OCI-LY7 (cell line): ENCODE results near the gene SERPINA4. TPM values are rescaled to one million over a fixed set of nuclear protein-coding genes. Genes with fewer than 3 reads are reported as not detected.

Source experiments
- BruUV-seq: library from RNA; stranded (reverse); fragments of 400-500 nt; replicated peaks from 2 replicates; lab custom pipeline; 2021; lab: Mats Ljungman, UMichigan
- CTCF ChIA-PET: fragments of 300-600 bp; sonication (Branson Sonifier 250); formaldehyde crosslinking; loops from one replicate; lab custom pipeline; 2022; ENCODE audit warnings: antibody characterized with exemption; ENCODE audit not compliant: unreplicated experiment; lab: Charles Lee
- POLR2A ChIA-PET: fragments of 300-600 bp; sonication (Branson Sonifier 250); formaldehyde crosslinking; loops from one replicate; lab custom pipeline; 2022; ENCODE audit warnings: antibody characterized with exemption; lab: Charles Lee
- DNase-seq: peaks from one replicate; pipeline ENCODE4 v3.0.0-alpha.2; 2015; ENCODE audit warnings: low spot score
- H2AFZ ChIP-seq: fragments of 200-600 bp; sonication (generic), shearing (Covaris generic); 2 replicates; pipeline ENCODE4 v1.6.1; 2014; ENCODE audit warnings: mild to moderate bottlenecking, antibody characterized with exemption, low read length, moderate library complexity
- H3K27ac ChIP-seq: fragments of 200-600 bp; sonication (generic); 2 replicates; pipeline ENCODE4 v1.5.1; 2014; ENCODE audit warnings: mixed run types, low read depth, mild to moderate bottlenecking, moderate library complexity, low read length, inconsistent platforms; ENCODE audit not compliant: poor library complexity, severe bottlenecking
- H3K36me3 ChIP-seq: fragments of 200-600 bp; sonication (generic); 2 replicates; pipeline ENCODE4 v1.6.1; 2014; ENCODE audit warnings: mild to moderate bottlenecking, antibody characterized with exemption, low read length, moderate library complexity, mixed read lengths; ENCODE audit not compliant: insufficient read depth
- H3K4me1 ChIP-seq: fragments of 200-600 bp; sonication (generic); 2 replicates; pipeline ENCODE4 v1.5.1; 2014; ENCODE audit warnings: mild to moderate bottlenecking, low read length; ENCODE audit not compliant: insufficient read depth, poor library complexity, severe bottlenecking
- H3K4me2 ChIP-seq: fragments of 200-600 bp; sonication (generic); 2 replicates; pipeline ENCODE4 v1.6.1; 2014; ENCODE audit warnings: mild to moderate bottlenecking, low read length
- H3K4me3 ChIP-seq: fragments of 200-600 bp; sonication (generic); 2 replicates; pipeline ENCODE4 v1.5.1; 2014; ENCODE audit warnings: mild to moderate bottlenecking, low read depth, low read length; ENCODE audit not compliant: poor library complexity, severe bottlenecking
- H3K79me2 ChIP-seq: fragments of 200-600 bp; sonication (generic); 2 replicates; pipeline ENCODE4 v1.6.1; 2016; ENCODE audit warnings: low read depth, mild to moderate bottlenecking, low read length, moderate library complexity, mixed read lengths; ENCODE audit not compliant: insufficient read depth
- H3K9me2 ChIP-seq: fragments of 200-600 bp; sonication (generic); 2 replicates; pipeline ENCODE4 v1.6.1; 2016; ENCODE audit warnings: mild to moderate bottlenecking, low read length, mixed read lengths; ENCODE audit not compliant: insufficient read depth
- H3K9me3 ChIP-seq: fragments of 200-600 bp; sonication (generic); 2 replicates; pipeline ENCODE4 v1.6.1; 2014; ENCODE audit warnings: mild to moderate bottlenecking, mixed run types, low read length, mixed read lengths
- H4K20me1 ChIP-seq: fragments of 200-600 bp; sonication (generic); 2 replicates; pipeline ENCODE4 v1.6.1; 2014; ENCODE audit warnings: mild to moderate bottlenecking, antibody characterized with exemption, low read length, moderate library complexity, mixed read lengths; ENCODE audit not compliant: insufficient read depth
- CTCF ChIP-seq: fragments of 200-600 bp; sonication (generic); conservative IDR thresholded peaks from 2 replicates; pipeline ENCODE4 v1.5.1; 2014; ENCODE audit warnings: mild to moderate bottlenecking, antibody characterized with exemption, low read length, moderate library complexity, mixed read lengths
- EZH2phosphoT487 ChIP-seq: fragments of 200-600 bp; sonication (generic); IDR thresholded peaks from 2 replicates; pipeline ENCODE4 v1.6.1; 2018; ENCODE audit warnings: low read depth, borderline replicate concordance, mild to moderate bottlenecking, mixed run types, antibody characterized with exemption, low read length, moderate library complexity, mixed read lengths
- intact Hi-C: fragments of 100-400 bp; cut with micrococcal nuclease; formaldehyde crosslinking; loops from one replicate; pipeline ENCODE4 v1.10.0; 2022; ENCODE audit not compliant: unreplicated experiment
- total RNA-seq, 2 experiments: library from RNA; depleted of rRNA in 1 of 2; stranded (reverse); fragments of >200 nt in 1 of 2; shearing (Covaris generic) in 1 of 2; gene quantifications; 2 replicates each; pipeline ENCODE4 v1.2.3, GENCODE V29; 2014 to 2022

SERPINA4 gene
- total RNA-seq, 2 experiments from 2014 or later: not detected

- no peaks in the 10 kb centered on the region for H3K36me3 ChIP-seq
- H4K20me1 ChIP-seq: no peaks in the 10 kb centered on the region
- no peaks in the 10 kb centered on the region for H3K9me3 ChIP-seq
- H3K79me2 ChIP-seq: no peaks in the 10 kb centered on the region
- H3K4me3 ChIP-seq: no peak overlapping the region
- no TSS peak for BruUV-seq
- DNase-seq: no peak
- intact Hi-C loops: no loop called here
- H3K4me1 ChIP-seq: no peaks in the 10 kb centered on the region
- H3K27ac ChIP-seq: no peak overlapping the region
- H3K4me2 ChIP-seq: no peak overlapping the region
- ChIA-PET POLR2A (no interaction called here), CTCF (no interaction called here)
- H3K9me2 ChIP-seq: no peaks in the 10 kb centered on the region
- no peak overlapping the region for H2AFZ ChIP-seq
- TF ChIP-seq CTCF: no peak
- TF ChIP-seq EZH2phosphoT487: no peak
These were observed 8.2 kb downstream of the SERPINA4 start for GRCh38 chr14:94569381-94570001.

GRCh38 chr14:94570002-94570400 is 8.8 kb downstream of the SERPINA4 start:
- BruUV-seq: no TSS peak
- intact Hi-C loops: no loop called here

More at GRCh38 chr14:94570002-94570400, 8.8 kb downstream of the SERPINA4 start:
- Histone ChIP-seq H3K9me2 (no peaks in the 10 kb centered on the region), H4K20me1 (no peaks in the 10 kb centered on the region), H3K4me1 (no peaks in the 10 kb centered on the region), H3K4me2 (no peak overlapping the region), H3K9me3 (no peaks in the 10 kb centered on the region), H3K27ac (no peak overlapping the region), H3K36me3 (no peaks in the 10 kb centered on the region), H3K4me3 (no peak overlapping the region), H2AFZ (no peak overlapping the region), H3K79me2 (no peaks in the 10 kb centered on the region)
- CTCF ChIA-PET: no interaction called here
- no peak for TF ChIP-seq CTCF
- TF ChIP-seq EZH2phosphoT487: no peak
- POLR2A ChIA-PET: no interaction called here
- no peak for DNase-seq
